Measurements from ENCODE around the gene FNIP1.
"Not testable (repeated sequence)": the region's sequence is repeated elsewhere in the genome, so short reads cannot be mapped to it uniquely, and the experiment has no call there.

FNIP1 gene

DNA sequence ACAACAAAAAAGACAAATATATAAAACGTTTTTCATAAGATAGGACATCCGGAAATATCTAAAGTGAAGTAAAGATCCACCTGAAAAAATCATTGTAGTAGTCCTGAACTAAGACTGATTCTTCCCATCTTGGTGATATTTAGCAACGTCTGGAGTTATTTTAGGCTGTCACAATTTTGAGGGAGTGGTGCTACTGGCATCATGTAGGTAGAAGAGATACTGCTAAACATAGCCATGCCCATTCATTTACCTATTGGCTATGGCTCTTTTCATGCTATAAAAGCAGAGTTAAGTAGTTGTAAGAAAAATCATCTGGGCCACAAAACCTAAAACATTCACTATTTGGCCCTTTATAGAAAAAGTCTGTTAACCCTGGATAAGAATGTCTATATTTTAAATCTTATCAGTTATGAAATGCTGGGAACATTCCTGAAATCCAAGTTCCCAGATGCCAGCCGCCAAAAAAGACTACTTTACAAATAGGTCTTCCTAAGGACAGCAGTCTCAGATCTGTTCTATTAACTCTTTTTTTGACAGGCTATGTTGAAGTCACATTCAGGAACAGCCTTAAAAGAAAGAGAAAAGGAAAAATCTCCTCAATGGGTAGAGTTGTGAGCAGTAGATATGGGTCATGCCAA lies 188.8 kb downstream of the FNIP1 start:
- DNase-seq (ENCODE audit: low read depth in 2 of 2), result no peak

DNA sequence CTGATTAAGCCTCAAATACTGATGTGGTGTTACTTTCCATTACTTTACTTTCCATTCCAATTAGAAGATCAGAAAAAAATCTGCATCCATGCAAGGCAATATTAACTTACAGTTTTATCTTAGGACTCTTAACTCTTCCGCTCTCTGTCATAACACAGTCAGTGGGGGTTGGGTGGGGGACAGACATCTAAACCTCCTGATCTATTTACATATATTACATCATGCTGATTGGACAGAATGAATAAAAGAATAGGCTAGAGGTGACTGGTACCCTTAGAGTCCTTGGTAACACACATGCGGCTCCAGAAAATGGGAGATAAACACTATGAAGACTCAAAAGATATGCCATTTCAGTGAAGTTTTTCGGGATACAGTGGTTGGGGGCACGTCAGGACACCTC lies 189.4 kb downstream of the FNIP1 start:
- no peak for DNase-seq (ENCODE audit: low read depth in 2 of 2)

DNA sequence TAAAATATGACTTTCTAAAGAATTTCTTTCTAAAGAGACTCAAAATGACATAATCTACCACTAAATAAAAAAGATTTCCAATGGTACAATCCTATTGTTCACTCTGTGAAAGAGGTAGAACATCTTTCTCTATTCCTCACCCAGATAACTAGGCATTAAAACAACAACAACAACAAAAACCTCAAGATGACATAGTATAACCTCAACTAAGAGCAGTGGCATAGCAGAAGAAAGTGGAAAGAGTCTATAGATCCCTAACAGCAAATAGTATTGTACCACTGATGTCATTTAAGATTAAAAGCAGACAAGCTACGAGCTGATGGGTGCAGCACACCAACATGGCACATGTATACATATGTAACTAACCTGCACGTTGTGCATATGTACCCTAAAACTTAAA lies 191.7 kb downstream of the FNIP1 start:
- DNase-seq (ENCODE audit: low read depth in 2 of 2), result no peak

- DNase-seq (ENCODE audit: low read depth in 2 of 2), result peak in 1 of 2 donors; percentile 24
Measured at GRCh38 chr5:131595088-131596033, 201.5 kb downstream of the FNIP1 start.

DNA sequence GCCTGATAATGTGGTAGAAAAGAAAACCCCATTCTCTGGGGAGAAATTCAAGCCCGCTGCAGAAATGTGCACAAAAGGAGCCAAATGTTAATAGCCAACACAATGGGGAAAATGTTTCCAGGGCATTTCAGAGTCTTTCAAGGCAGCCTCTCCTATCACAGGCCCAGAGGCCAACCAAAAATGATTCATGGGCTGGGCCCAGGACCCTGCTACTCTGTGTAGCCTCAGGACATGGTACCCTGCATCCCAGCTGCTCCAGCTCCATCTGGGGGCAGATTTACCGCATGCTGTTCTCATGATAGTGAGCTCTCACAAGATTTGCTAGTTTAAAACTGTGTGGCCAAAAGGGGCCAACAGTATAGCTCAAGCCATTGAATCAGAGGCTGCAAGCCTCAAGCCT lies 202.9 kb downstream of the FNIP1 start:
- DNase-seq (ENCODE audit: low read depth in 2 of 2), result no peak

- not testable (repeated sequence) for DNase-seq (ENCODE audit: low read depth in 2 of 2)
Measured at GRCh38 chr5:131593436-131593835, 203.4 kb downstream of the FNIP1 start.
